ENCODE results near the gene DUSP1.

DNA sequence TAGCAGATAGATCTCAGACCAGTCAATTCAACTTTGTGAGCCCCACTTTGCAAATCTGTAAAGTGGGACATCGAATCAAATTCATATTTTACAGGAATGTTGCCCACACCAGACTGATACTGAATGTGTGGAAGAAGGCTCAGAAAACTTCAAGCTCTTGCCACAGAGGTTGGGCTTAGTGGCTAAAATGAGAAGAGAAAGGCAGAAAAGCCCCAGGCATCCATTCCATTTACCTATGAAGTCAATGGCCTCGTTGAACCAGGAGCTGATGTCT lies 1.7 kb downstream of the DUSP1 start:
- TF ChIP-seq CTCF (conservative IDR thresholded peaks at IDR 0.05; ENCODE audit: low read length) (no peak), EZH2phosphoT487 (IDR thresholded peaks at IDR 0.05; ENCODE audit: borderline replicate concordance, low read depth, low read length) (no peak)
